Stimulated activated memory B cell treated with anti-CD40 and anti-IgM and Interleukin-4, amounts not matched to agents 10 μg/mL and 1 μg/mL and 100 μg/mL, for 72 hours (primary cell): Measurements from ENCODE around the gene SMCR8.
A peak's percentile ranks its signal among the peaks of the same experiment; 100 is the strongest.
"Not testable (repeated sequence)": the region's sequence is repeated elsewhere in the genome, so short reads cannot be mapped to it uniquely, and the experiment has no call there.

ENCODE experiments used
- ATAC-seq: fragments of 150-1000 bp; cut with Tn5 transposase; 2 replicates; pipeline ENCODE4 v1.10.0; 2021
- H3K27ac Mint-ChIP-seq: one replicate; pipeline ENCODE4 v1.8.0; 2022; ENCODE audit warnings: mild to moderate bottlenecking, mixed read lengths
- H3K27me3 Mint-ChIP-seq: one replicate; pipeline ENCODE4 v1.8.0; 2022; ENCODE audit warnings: mixed read lengths
- H3K36me3 Mint-ChIP-seq: one replicate; pipeline ENCODE4 v1.8.0; 2022; ENCODE audit warnings: mixed read lengths
- H3K4me1 Mint-ChIP-seq: one replicate; pipeline ENCODE4 v1.8.0; 2022; ENCODE audit warnings: mixed read lengths
- H3K4me3 Mint-ChIP-seq: one replicate; pipeline ENCODE4 v1.8.0; 2022; ENCODE audit warnings: mild to moderate bottlenecking, moderate library complexity, mixed read lengths
- H3K9me3 Mint-ChIP-seq: one replicate; pipeline ENCODE4 v1.8.0; 2022; ENCODE audit warnings: mixed read lengths

The SMCR8 gene

GRCh38 chr17:18326039-18326438, 10.9 kb downstream of the SMCR8 start:
- Mint-ChIP-seq H3K27me3 (no peaks in the 10 kb centered on the region), H3K9me3 (no peaks in the 10 kb centered on the region), H3K4me3 (no peak overlapping the region), H3K36me3 (peaks cover 37% of the 10 kb centered on the region), H3K27ac (peak overlapping the region; percentile 58), H3K4me1 (peaks cover 49% of the 10 kb centered on the region)
- peak; percentile 58 for ATAC-seq

GRCh38 chr17:18326572-18326971, 11.5 kb downstream of the SMCR8 start:
- no peaks in the 10 kb centered on the region for H3K9me3 Mint-ChIP-seq
- no peak overlapping the region for H3K4me3 Mint-ChIP-seq
- ATAC-seq = no peak
- peaks cover 44% of the 10 kb centered on the region for H3K4me1 Mint-ChIP-seq
- H3K36me3 Mint-ChIP-seq = peaks cover 37% of the 10 kb centered on the region
- H3K27me3 Mint-ChIP-seq = no peaks in the 10 kb centered on the region
- H3K27ac Mint-ChIP-seq = no peak overlapping the region

- H3K27me3 Mint-ChIP-seq = no peaks in the 10 kb centered on the region
- no peak overlapping the region for H3K27ac Mint-ChIP-seq
- no peak for ATAC-seq
- H3K36me3 Mint-ChIP-seq = peaks cover 41% of the 10 kb centered on the region
- H3K9me3 Mint-ChIP-seq = no peaks in the 10 kb centered on the region
- peaks cover 42% of the 10 kb centered on the region for H3K4me1 Mint-ChIP-seq
- no peak overlapping the region for H3K4me3 Mint-ChIP-seq
These were observed 12.0 kb downstream of the SMCR8 start for GRCh38 chr17:18327093-18327492.

GRCh38 chr17:18327556-18327955, 12.5 kb downstream of the SMCR8 start:
- no peaks in the 10 kb centered on the region for H3K27me3 Mint-ChIP-seq
- no peaks in the 10 kb centered on the region for H3K9me3 Mint-ChIP-seq
- H3K36me3 Mint-ChIP-seq = peaks cover 44% of the 10 kb centered on the region
- no peak overlapping the region for H3K27ac Mint-ChIP-seq
- no peak overlapping the region for H3K4me3 Mint-ChIP-seq
- peaks cover 40% of the 10 kb centered on the region for H3K4me1 Mint-ChIP-seq
- no peak for ATAC-seq

- H3K4me3 Mint-ChIP-seq = no peak overlapping the region
- no peaks in the 10 kb centered on the region for H3K9me3 Mint-ChIP-seq
- H3K4me1 Mint-ChIP-seq = peaks cover 32% of the 10 kb centered on the region
- no peaks in the 10 kb centered on the region for H3K27me3 Mint-ChIP-seq
- ATAC-seq = no peak
- H3K36me3 Mint-ChIP-seq = peaks cover 35% of the 10 kb centered on the region
- no peak overlapping the region for H3K27ac Mint-ChIP-seq
These were observed 13.6 kb downstream of the SMCR8 start for GRCh38 chr17:18328643-18329204.

- H3K9me3 Mint-ChIP-seq = no peaks in the 10 kb centered on the region
- peaks cover under 1% of the 10 kb centered on the region for H3K4me1 Mint-ChIP-seq
- no peak overlapping the region for H3K27ac Mint-ChIP-seq
- H3K27me3 Mint-ChIP-seq = no peaks in the 10 kb centered on the region
- peaks cover 34% of the 10 kb centered on the region for H3K36me3 Mint-ChIP-seq
- H3K4me3 Mint-ChIP-seq = no peak overlapping the region
- ATAC-seq = no peak
These were observed 16.8 kb downstream of the SMCR8 start for GRCh38 chr17:18331879-18332278.

DNA sequence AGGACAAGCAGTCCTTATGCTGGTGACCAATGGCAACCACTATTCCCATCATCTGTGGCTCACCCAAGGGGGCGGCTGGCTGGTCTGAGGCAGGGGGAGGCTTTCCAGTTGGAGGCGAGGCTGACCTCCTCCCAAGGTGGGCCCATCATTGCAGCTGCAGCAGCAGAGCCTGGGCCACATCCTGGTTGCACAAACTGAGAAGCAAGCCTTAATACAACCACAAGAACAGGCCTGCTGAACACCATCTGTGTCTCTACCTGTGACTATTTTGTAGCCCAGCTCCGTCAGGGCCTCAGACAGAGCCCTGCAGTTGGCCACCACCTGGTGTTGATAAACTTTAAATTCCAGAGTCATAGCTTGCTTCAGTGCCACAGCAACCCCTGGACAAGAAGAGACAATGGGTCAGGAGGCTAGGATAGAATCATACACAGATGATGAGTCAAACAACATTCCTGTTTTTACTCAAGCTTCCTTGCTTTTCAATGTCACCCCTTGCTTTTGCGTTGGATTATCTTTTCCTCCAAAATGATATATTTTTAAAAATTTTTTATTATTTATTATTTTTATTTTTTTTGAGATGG, 17.9 kb downstream of the SMCR8 start:
- no peaks in the 10 kb centered on the region for H3K9me3 Mint-ChIP-seq
- H3K4me1 Mint-ChIP-seq = no peaks in the 10 kb centered on the region
- no peaks in the 10 kb centered on the region for H3K27me3 Mint-ChIP-seq
- no peak overlapping the region for H3K4me3 Mint-ChIP-seq
- H3K27ac Mint-ChIP-seq = no peak overlapping the region
- peaks cover 34% of the 10 kb centered on the region for H3K36me3 Mint-ChIP-seq
- ATAC-seq = no peak

- ATAC-seq = not testable (repeated sequence)
These were observed 23.1 kb downstream of the SMCR8 start for GRCh38 chr17:18338158-18338557.

DNA sequence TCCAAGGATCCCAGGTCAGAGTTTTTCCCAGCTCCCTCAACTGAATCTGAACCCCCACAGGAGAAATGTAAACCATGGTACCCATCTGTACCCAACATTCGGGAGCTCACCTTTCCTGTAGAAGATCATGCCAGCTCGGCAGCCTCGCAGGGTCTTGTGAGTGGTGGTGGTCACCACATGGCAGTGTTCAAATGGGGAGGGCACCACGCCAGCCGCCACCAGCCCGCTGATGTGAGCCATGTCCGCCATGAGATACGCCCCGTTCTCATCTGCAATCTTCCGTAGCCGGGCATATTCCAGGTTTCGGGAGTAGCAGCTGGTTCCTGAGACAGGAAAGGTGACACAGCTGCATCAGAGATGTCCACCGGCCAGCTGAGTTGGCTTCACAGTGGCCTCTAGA, 24.8 kb downstream of the SMCR8 start:
- Mint-ChIP-seq H3K4me1 (no peaks in the 10 kb centered on the region), H3K36me3 (peaks cover 41% of the 10 kb centered on the region), H3K27me3 (no peaks in the 10 kb centered on the region), H3K4me3 (no peak overlapping the region), H3K27ac (no peak overlapping the region), H3K9me3 (no peaks in the 10 kb centered on the region)
- ATAC-seq = no peak

More at GRCh38 chr17:18338158-18338557, 23.1 kb downstream of the SMCR8 start:
- H3K27ac Mint-ChIP-seq, H3K4me3 Mint-ChIP-seq, H3K4me1 Mint-ChIP-seq, H3K9me3 Mint-ChIP-seq, H3K27me3 Mint-ChIP-seq: not testable (repeated sequence)
- peaks cover 48% of the 10 kb centered on the region for H3K36me3 Mint-ChIP-seq

- no peak overlapping the region for H3K27ac Mint-ChIP-seq
- H3K4me3 Mint-ChIP-seq = no peak overlapping the region
- H3K9me3 Mint-ChIP-seq = no peaks in the 10 kb centered on the region
- H3K4me1 Mint-ChIP-seq = no peaks in the 10 kb centered on the region
- H3K36me3 Mint-ChIP-seq = peaks cover 39% of the 10 kb centered on the region
- no peaks in the 10 kb centered on the region for H3K27me3 Mint-ChIP-seq
- no peak for ATAC-seq
These were observed 28.9 kb downstream of the SMCR8 start for GRCh38 chr17:18344021-18344420.

- H3K27ac Mint-ChIP-seq = no peak overlapping the region
- no peaks in the 10 kb centered on the region for H3K4me1 Mint-ChIP-seq
- H3K4me3 Mint-ChIP-seq = no peak overlapping the region
- H3K36me3 Mint-ChIP-seq = peaks cover 18% of the 10 kb centered on the region
- ATAC-seq = no peak
- no peaks in the 10 kb centered on the region for H3K27me3 Mint-ChIP-seq
- no peaks in the 10 kb centered on the region for H3K9me3 Mint-ChIP-seq
These were observed 38.4 kb downstream of the SMCR8 start for GRCh38 chr17:18353541-18353940.

DNA sequence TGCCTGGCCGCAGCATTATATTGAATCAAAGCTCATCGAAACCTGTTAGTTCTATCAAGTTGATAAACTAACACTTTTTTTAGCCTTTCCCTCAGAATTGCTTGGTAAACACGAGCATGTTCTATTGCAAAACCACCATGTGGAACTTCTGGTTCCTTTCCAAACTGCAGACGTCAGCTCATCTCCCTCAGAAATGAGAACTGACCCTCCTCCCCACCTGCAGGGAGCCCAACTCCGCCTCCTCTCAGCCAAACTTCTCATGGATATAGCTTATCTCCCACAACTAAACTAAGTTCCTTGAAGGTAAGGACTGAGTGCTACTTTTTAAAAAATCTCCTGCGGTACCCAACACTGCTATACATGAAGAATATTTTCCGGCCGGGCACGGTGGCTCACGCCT, 41.5 kb downstream of the SMCR8 start:
- no peaks in the 10 kb centered on the region for H3K27me3 Mint-ChIP-seq
- no peaks in the 10 kb centered on the region for H3K9me3 Mint-ChIP-seq
- H3K4me3 Mint-ChIP-seq = no peak overlapping the region
- H3K36me3 Mint-ChIP-seq = peaks cover 12% of the 10 kb centered on the region
- H3K27ac Mint-ChIP-seq = no peak overlapping the region
- H3K4me1 Mint-ChIP-seq = no peaks in the 10 kb centered on the region
- ATAC-seq = no peak

DNA sequence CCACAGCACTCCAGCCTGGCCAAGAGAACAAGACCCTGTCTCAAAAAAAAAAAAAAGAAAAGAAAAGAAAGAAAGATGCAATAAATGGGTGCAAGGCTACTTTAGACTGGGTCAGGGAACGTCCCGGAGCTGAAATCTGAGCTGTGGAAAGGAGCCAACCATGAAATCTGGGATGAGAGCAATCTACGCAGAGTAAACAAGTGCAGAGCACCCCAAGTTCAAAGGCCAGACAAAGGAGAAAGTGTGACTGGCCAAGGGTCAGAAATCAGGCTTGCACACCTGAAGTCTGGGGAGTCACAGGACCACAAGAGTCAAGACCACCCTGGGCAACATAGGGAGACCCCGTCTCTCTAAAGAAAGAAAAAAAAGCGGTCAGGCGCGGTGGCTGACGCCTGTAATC, 45.4 kb downstream of the SMCR8 start:
- peaks cover 11% of the 10 kb centered on the region for H3K4me1 Mint-ChIP-seq
- no peaks in the 10 kb centered on the region for H3K9me3 Mint-ChIP-seq
- H3K4me3 Mint-ChIP-seq = no peak overlapping the region
- ATAC-seq = no peak
- no peaks in the 10 kb centered on the region for H3K36me3 Mint-ChIP-seq
- no peak overlapping the region for H3K27ac Mint-ChIP-seq
- no peaks in the 10 kb centered on the region for H3K27me3 Mint-ChIP-seq

DNA sequence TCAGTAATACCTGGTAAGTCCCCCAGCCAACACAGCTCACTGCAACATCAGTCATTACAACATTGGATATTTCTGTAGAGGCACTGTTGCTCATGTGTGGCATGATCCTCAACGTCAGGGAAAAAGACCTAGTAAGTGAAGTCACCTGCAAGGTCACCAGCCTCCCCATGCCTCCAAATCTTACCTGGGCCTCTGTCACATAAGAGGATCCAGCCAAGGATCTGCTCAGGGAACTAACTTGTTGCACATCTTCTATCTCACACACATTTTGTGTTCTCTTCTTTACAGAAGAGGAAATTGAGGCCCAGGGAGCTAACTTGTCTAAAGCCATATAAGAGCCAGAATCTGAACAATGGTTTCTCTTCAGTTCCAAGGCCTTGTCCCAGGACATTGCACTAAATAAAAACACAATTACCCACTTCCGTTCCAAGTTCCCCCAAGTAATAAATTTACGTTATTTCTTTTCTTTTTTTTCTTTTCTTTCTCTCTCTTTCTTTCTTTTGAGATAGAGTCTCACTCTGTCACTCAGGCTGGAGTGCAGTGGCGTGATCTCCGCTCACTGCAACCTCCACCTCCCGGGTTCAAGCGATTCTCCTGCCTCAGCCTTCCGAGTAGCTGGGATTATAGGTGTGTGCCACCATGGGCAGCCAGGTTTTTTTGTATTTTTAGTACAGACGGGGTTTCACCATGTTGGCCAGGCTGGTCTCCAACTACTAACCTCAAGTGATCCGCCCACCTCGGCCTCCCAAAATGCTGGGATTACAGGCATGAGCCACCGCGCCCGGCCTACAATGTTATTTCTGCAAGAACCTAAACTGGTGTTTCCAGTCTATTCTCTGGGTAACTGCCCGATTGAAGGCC, 47.0 kb downstream of the SMCR8 start:
- H3K36me3 Mint-ChIP-seq = no peaks in the 10 kb centered on the region
- H3K4me3 Mint-ChIP-seq = peak overlapping the region; percentile 87
- ATAC-seq = no peak
- peak overlapping the region; percentile 75 for H3K27ac Mint-ChIP-seq
- H3K27me3 Mint-ChIP-seq = no peaks in the 10 kb centered on the region
- peaks cover 11% of the 10 kb centered on the region for H3K4me1 Mint-ChIP-seq
- no peaks in the 10 kb centered on the region for H3K9me3 Mint-ChIP-seq

GRCh38 chr17:18362698-18363100, 47.6 kb downstream of the SMCR8 start:
- H3K4me1 Mint-ChIP-seq = peaks cover 11% of the 10 kb centered on the region
- peak; percentile 1 for ATAC-seq
- H3K27me3 Mint-ChIP-seq = no peaks in the 10 kb centered on the region
- H3K27ac Mint-ChIP-seq = peak overlapping the region; percentile 75
- peak overlapping the region; percentile 87 for H3K4me3 Mint-ChIP-seq
- no peaks in the 10 kb centered on the region for H3K36me3 Mint-ChIP-seq
- no peaks in the 10 kb centered on the region for H3K9me3 Mint-ChIP-seq
